Liver (tissue), 9 donors: ENCODE data around the gene XXYLT1. TPM values are rescaled to one million over a fixed set of nuclear protein-coding genes. Genes with fewer than 3 reads are reported as not detected.
A peak's percentile ranks its signal among the peaks of the same experiment; 100 is the strongest.

Experiments
- DNase-seq: peaks from one replicate; pipeline ENCODE4 v3.0.0-alpha.2; 2017; ENCODE audit warnings: low spot score
- H3K27ac ChIP-seq, 2 donors: one replicate each; pipeline ENCODE4 v1.7.0; 2013; ENCODE audit warnings: inconsistent platforms in 2 of 2, low read length in 2 of 2, control low read depth in 1 of 2, low read depth in 1 of 2, mild to moderate bottlenecking in 1 of 2
- H3K27me3 ChIP-seq, 4 donors: one replicate each; pipeline versions ENCODE4 v1.6.1 to v1.7.0; 2013; ENCODE audit warnings: low read length in 3 of 4, inconsistent platforms in 1 of 4, mild to moderate bottlenecking in 1 of 4, moderate library complexity in 1 of 4; ENCODE audit not compliant: control insufficient read depth in 4 of 4, insufficient read depth in 4 of 4
- H3K36me3 ChIP-seq, 4 donors: one replicate each; pipeline versions ENCODE4 v1.6.1 to v1.7.0; 2013; ENCODE audit warnings: low read length in 3 of 4, mild to moderate bottlenecking in 3 of 4, low read depth in 1 of 4, moderate library complexity in 1 of 4; ENCODE audit not compliant: control insufficient read depth in 4 of 4, insufficient read depth in 3 of 4
- H3K4me1 ChIP-seq, 4 donors: one replicate each; pipeline versions ENCODE4 v1.6.1 to v1.7.0; 2013; ENCODE audit warnings: low read length in 3 of 4, mild to moderate bottlenecking in 3 of 4, moderate library complexity in 1 of 4; ENCODE audit not compliant: control insufficient read depth in 4 of 4, insufficient read depth in 4 of 4
- H3K4me3 ChIP-seq, 3 donors: one replicate each; pipeline versions ENCODE4 v1.6.1 to v1.7.0; 2013; ENCODE audit warnings: low read length in 3 of 3, control low read depth in 1 of 3, low read depth in 1 of 3, mild to moderate bottlenecking in 1 of 3
- H3K9ac ChIP-seq, 2 donors: one replicate each; pipeline ENCODE4 v1.7.0; 2013; ENCODE audit warnings: low read length in 2 of 2, mild to moderate bottlenecking in 2 of 2, moderate library complexity in 2 of 2, control low read depth in 1 of 2, low read depth in 1 of 2
- H3K9me3 ChIP-seq, 4 donors: one replicate each; pipeline versions ENCODE4 v1.6.1 to v1.7.0; 2013; ENCODE audit warnings: low read length in 3 of 4; ENCODE audit not compliant: control insufficient read depth in 4 of 4
- EGR1 ChIP-seq, 2 donors: IDR thresholded peaks; 2 replicates each; pipeline ENCODE4 v1.6.1; 2016 to 2018; ENCODE audit warnings: antibody characterized with exemption in 2 of 2, low read depth in 2 of 2
- FOXA1 ChIP-seq: IDR thresholded peaks from 2 replicates; pipeline ENCODE4 v1.6.1; 2016; ENCODE audit warnings: antibody characterized with exemption
- FOXA2 ChIP-seq: IDR thresholded peaks from 2 replicates; pipeline ENCODE4 v1.6.1; 2016; ENCODE audit warnings: antibody characterized with exemption
- GABPA ChIP-seq, 2 donors: IDR thresholded peaks in 1 of 2; conservative IDR thresholded peaks in 1 of 2; 2 replicates each; pipeline ENCODE4 v1.6.1; 2016; ENCODE audit warnings: antibody characterized with exemption in 2 of 2, mild to moderate bottlenecking in 1 of 2, moderate library complexity in 1 of 2
- HNF4A ChIP-seq, 2 donors: conservative IDR thresholded peaks; 2 replicates each; pipeline ENCODE4 v1.6.1; 2016; ENCODE audit warnings: antibody characterized with exemption in 2 of 2, mild to moderate bottlenecking in 2 of 2
- HNF4G ChIP-seq: IDR thresholded peaks from 2 replicates; pipeline ENCODE4 v1.6.1; 2016; ENCODE audit warnings: antibody characterized with exemption
- JUND ChIP-seq, 2 donors: IDR thresholded peaks; 2 replicates each; pipeline ENCODE4 v1.6.1; 2016; ENCODE audit warnings: antibody characterized with exemption in 2 of 2
- NR2F2 ChIP-seq: IDR thresholded peaks from 2 replicates; pipeline ENCODE4 v1.6.1; 2016; ENCODE audit warnings: antibody characterized with exemption
- RAD21 ChIP-seq, 2 donors: IDR thresholded peaks; 2 replicates each; pipeline ENCODE4 v1.6.1; 2016; ENCODE audit warnings: antibody characterized with exemption in 2 of 2, mild to moderate bottlenecking in 2 of 2
- RXRA ChIP-seq, 2 donors: IDR thresholded peaks; 2 replicates each; pipeline ENCODE4 v1.6.1; 2017 to 2018; ENCODE audit warnings: antibody characterized with exemption in 2 of 2, mild to moderate bottlenecking in 1 of 2
- SP1 ChIP-seq: IDR thresholded peaks from 2 replicates; pipeline ENCODE4 v1.6.1; 2018; ENCODE audit warnings: antibody characterized with exemption, mild to moderate bottlenecking
- TAF1 ChIP-seq: conservative IDR thresholded peaks from 2 replicates; pipeline ENCODE4 v1.6.1; 2016; ENCODE audit warnings: antibody characterized with exemption, mild to moderate bottlenecking
- YY1 ChIP-seq: IDR thresholded peaks from 2 replicates; pipeline ENCODE4 v1.6.1; 2016; ENCODE audit warnings: antibody characterized with exemption, mild to moderate bottlenecking
- WGBS: extraction: QIAGEN DNeasy Blood & Tissue Kit; methylation state at CpG from one replicate; pipeline ENCODE4 v1.1.7; 2013; 5-methylcytosine and 5-hydroxymethylcytosine counted together
- polyA plus RNA-seq, 2 donors: library from polyadenylated mRNA; stranded (reverse) in 1 of 2; unstranded in 1 of 2; fragments of 200-250 nt in 1 of 2; fragments of >200 nt in 1 of 2; fragmentation: Nextera tagmentation in 1 of 2; extraction: Ambion mirVana in 1 of 2; gene quantifications; one replicate each; pipeline versions ENCODE4 v1.2.1 to v1.2.3, GENCODE V29; 2013 to 2015
- total RNA-seq, 2 donors: library from RNA; depleted of rRNA; stranded (reverse); fragments of >200 nt; gene quantifications; one replicate each; pipeline ENCODE4 v1.2.3, GENCODE V29; 2014
- TF ChIP-seq, protein P1 (sequence below): IDR thresholded peaks from 2 replicates; pipeline ENCODE4 v1.6.1; 2016; ENCODE audit warnings: antibody characterized with exemption
- TF ChIP-seq, protein P2 (sequence below): IDR thresholded peaks from 2 replicates; pipeline ENCODE4 v1.6.1; 2016; ENCODE audit warnings: antibody characterized with exemption
- TF ChIP-seq, protein P3 (sequence below): fragments of 150-350 bp; IDR thresholded peaks from 2 replicates; pipeline ENCODE4 v1.5.1; 2017; ENCODE audit warnings: improper control_type of control experiment, low read depth, low read length; ENCODE audit not compliant: missing input control
- TF ChIP-seq, protein P4 (sequence below): IDR thresholded peaks from 2 replicates; pipeline ENCODE4 v1.6.1; 2016; ENCODE audit warnings: antibody characterized with exemption, mild to moderate bottlenecking
- TF ChIP-seq, protein P5 (sequence below): IDR thresholded peaks from 2 replicates; pipeline ENCODE4 v1.6.1; 2016; ENCODE audit warnings: antibody characterized with exemption
- donor health status: healthy.
- donor health status: healthy.
- donor health status: healthy.
- donor health status: healthy.
- donor health status: healthy.

Gene XXYLT1
- total and polyA plus RNA-seq, 4 donors = 0.93 to 7.6 (median 2.8) TPM

DNA sequence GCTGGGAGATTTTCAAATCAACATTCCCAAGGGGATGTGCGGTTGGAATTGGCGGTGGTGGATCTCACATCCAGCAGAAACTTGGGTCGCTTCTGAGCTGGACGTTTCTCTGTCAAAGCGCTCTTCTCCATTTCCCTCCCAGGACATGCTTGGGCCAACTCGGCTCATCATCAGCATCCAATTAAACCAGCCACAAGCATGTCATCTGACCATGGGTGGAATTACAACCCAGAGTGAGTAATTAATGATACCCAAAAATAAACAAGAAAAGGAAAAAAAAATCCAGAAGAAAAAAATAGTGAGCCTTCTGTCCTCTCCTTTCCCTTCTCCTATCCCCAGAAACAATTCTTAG is 111.2 kb downstream of the XXYLT1 start:
- WGBS = 92% methylated on average over 6 of the region's 6 CpGs
- Histone ChIP-seq H3K9ac (no peak overlapping the region), H3K27me3 (no peaks in the 10 kb centered on the region), H3K27ac (peak overlapping the region in 1 of 2 donors; percentile 25), H3K9me3 (no peaks in the 10 kb centered on the region), H3K36me3 (no peaks in the 10 kb centered on the region), H3K4me3 (no peak overlapping the region), H3K4me1 (peaks cover 0 to 5% (median under 1%) of the 10 kb centered on the region in 4 donors)
- DNase-seq = no peak
- TF ChIP-seq FOXA1 (no peak), TAF1 (no peak), SP1 (no peak), NR2F2 (no peak), EGR1 (IDR thresholded peaks at IDR 0.05; ENCODE audit: low read depth in 2 of 2) (no peak), JUND (IDR thresholded peaks at IDR 0.05) (no peak), HNF4A (conservative IDR thresholded peaks at IDR 0.05) (no peak), GABPA (IDR thresholded peaks at IDR 0.05 in 1 of 2, conservative IDR thresholded peaks at IDR 0.05 in 1 of 2) (no peak), YY1 (no peak), RXRA (IDR thresholded peaks at IDR 0.05) (no peak), FOXA2 (no peak), HNF4G (no peak), RAD21 (IDR thresholded peaks at IDR 0.05) (no peak)
- TF ChIP-seq, protein P1, sequence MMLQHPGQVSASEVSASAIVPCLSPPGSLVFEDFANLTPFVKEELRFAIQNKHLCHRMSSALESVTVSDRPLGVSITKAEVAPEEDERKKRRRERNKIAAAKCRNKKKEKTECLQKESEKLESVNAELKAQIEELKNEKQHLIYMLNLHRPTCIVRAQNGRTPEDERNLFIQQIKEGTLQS = no peak
- TF ChIP-seq, protein P2, sequence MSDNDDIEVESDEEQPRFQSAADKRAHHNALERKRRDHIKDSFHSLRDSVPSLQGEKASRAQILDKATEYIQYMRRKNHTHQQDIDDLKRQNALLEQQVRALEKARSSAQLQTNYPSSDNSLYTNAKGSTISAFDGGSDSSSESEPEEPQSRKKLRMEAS = no peak
- TF ChIP-seq, protein P3, sequence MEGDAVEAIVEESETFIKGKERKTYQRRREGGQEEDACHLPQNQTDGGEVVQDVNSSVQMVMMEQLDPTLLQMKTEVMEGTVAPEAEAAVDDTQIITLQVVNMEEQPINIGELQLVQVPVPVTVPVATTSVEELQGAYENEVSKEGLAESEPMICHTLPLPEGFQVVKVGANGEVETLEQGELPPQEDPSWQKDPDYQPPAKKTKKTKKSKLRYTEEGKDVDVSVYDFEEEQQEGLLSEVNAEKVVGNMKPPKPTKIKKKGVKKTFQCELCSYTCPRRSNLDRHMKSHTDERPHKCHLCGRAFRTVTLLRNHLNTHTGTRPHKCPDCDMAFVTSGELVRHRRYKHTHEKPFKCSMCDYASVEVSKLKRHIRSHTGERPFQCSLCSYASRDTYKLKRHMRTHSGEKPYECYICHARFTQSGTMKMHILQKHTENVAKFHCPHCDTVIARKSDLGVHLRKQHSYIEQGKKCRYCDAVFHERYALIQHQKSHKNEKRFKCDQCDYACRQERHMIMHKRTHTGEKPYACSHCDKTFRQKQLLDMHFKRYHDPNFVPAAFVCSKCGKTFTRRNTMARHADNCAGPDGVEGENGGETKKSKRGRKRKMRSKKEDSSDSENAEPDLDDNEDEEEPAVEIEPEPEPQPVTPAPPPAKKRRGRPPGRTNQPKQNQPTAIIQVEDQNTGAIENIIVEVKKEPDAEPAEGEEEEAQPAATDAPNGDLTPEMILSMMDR = no peak
- TF ChIP-seq, protein P4, sequence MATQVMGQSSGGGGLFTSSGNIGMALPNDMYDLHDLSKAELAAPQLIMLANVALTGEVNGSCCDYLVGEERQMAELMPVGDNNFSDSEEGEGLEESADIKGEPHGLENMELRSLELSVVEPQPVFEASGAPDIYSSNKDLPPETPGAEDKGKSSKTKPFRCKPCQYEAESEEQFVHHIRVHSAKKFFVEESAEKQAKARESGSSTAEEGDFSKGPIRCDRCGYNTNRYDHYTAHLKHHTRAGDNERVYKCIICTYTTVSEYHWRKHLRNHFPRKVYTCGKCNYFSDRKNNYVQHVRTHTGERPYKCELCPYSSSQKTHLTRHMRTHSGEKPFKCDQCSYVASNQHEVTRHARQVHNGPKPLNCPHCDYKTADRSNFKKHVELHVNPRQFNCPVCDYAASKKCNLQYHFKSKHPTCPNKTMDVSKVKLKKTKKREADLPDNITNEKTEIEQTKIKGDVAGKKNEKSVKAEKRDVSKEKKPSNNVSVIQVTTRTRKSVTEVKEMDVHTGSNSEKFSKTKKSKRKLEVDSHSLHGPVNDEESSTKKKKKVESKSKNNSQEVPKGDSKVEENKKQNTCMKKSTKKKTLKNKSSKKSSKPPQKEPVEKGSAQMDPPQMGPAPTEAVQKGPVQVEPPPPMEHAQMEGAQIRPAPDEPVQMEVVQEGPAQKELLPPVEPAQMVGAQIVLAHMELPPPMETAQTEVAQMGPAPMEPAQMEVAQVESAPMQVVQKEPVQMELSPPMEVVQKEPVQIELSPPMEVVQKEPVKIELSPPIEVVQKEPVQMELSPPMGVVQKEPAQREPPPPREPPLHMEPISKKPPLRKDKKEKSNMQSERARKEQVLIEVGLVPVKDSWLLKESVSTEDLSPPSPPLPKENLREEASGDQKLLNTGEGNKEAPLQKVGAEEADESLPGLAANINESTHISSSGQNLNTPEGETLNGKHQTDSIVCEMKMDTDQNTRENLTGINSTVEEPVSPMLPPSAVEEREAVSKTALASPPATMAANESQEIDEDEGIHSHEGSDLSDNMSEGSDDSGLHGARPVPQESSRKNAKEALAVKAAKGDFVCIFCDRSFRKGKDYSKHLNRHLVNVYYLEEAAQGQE = no peak
- TF ChIP-seq, protein P5, sequence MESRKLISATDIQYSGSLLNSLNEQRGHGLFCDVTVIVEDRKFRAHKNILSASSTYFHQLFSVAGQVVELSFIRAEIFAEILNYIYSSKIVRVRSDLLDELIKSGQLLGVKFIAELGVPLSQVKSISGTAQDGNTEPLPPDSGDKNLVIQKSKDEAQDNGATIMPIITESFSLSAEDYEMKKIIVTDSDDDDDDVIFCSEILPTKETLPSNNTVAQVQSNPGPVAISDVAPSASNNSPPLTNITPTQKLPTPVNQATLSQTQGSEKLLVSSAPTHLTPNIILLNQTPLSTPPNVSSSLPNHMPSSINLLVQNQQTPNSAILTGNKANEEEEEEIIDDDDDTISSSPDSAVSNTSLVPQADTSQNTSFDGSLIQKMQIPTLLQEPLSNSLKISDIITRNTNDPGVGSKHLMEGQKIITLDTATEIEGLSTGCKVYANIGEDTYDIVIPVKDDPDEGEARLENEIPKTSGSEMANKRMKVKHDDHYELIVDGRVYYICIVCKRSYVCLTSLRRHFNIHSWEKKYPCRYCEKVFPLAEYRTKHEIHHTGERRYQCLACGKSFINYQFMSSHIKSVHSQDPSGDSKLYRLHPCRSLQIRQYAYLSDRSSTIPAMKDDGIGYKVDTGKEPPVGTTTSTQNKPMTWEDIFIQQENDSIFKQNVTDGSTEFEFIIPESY = no peak
